Measurements from ENCODE around the gene WNT3. TPM values are rescaled to one million over a fixed set of nuclear protein-coding genes. Genes with fewer than 3 reads are reported as not detected.
"Not testable (repeated sequence)": the region's sequence is repeated elsewhere in the genome, so short reads cannot be mapped to it uniquely, and the experiment has no call there.

WNT3 gene
- total RNA-seq, 2 donors from 2014 or later = 0.20 to 0.29 TPM

- H3K27me3 Mint-ChIP-seq = no peaks in the 10 kb centered on the region
- peak overlapping the region; percentile 62 for H3K4me3 Mint-ChIP-seq
- H3K9me3 Mint-ChIP-seq = no peaks in the 10 kb centered on the region
- no peak for DNase-seq (ENCODE audit: low spot score)
- ATAC-seq = no peak
- H3K36me3 Mint-ChIP-seq = no peaks in the 10 kb centered on the region
- H3K4me1 Mint-ChIP-seq (ENCODE audit: low read depth in 2 of 2) = peaks cover 12 to 17% of the 10 kb centered on the region in 2 donors
- H3K27ac Mint-ChIP-seq = no peak overlapping the region
These were observed 48.7 kb downstream of the WNT3 start for GRCh38 chr17:46769531-46770438.

- H3K27ac Mint-ChIP-seq; H3K27me3 Mint-ChIP-seq; H3K36me3 Mint-ChIP-seq; H3K4me3 Mint-ChIP-seq; ATAC-seq; DNase-seq (ENCODE audit: low spot score); H3K9me3 Mint-ChIP-seq: not testable (repeated sequence)
- H3K4me1 Mint-ChIP-seq (ENCODE audit: low read depth in 2 of 2) = peaks cover 12 to 16% of the 10 kb centered on the region in 2 donors
These were observed 49.6 kb downstream of the WNT3 start for GRCh38 chr17:46768896-46769295.

- no peaks in the 10 kb centered on the region for H3K27me3 Mint-ChIP-seq
- no peaks in the 10 kb centered on the region for H3K9me3 Mint-ChIP-seq
- H3K36me3 Mint-ChIP-seq = no peaks in the 10 kb centered on the region
- ATAC-seq (no peak), DNase-seq (ENCODE audit: low spot score) (no peak)
- H3K27ac Mint-ChIP-seq = no peak overlapping the region
- no peak overlapping the region for H3K4me3 Mint-ChIP-seq
- peaks cover 8 to 12% of the 10 kb centered on the region in 2 donors for H3K4me1 Mint-ChIP-seq (ENCODE audit: low read depth in 2 of 2)
These were observed 50.0 kb downstream of the WNT3 start for GRCh38 chr17:46768540-46768870.

- peak; percentile 32 for DNase-seq (ENCODE audit: low spot score)
- no peak overlapping the region for H3K27ac Mint-ChIP-seq
These were observed 51.7 kb downstream of the WNT3 start for GRCh38 chr17:46766493-46767491.

GRCh38 chr17:46765453-46765852 lies 53.0 kb downstream of the WNT3 start:
- ATAC-seq (peak in 1 of 2 donors; percentile 18), DNase-seq (ENCODE audit: low spot score) (peak; percentile 60)
- peak overlapping the region in 1 of 2 donors; percentile 74 for H3K27ac Mint-ChIP-seq
- no peaks in the 10 kb centered on the region for H3K36me3 Mint-ChIP-seq
- H3K4me3 Mint-ChIP-seq = no peak overlapping the region
- peaks cover 0 to 5% of the 10 kb centered on the region in 2 donors for H3K4me1 Mint-ChIP-seq (ENCODE audit: low read depth in 2 of 2)
- no peaks in the 10 kb centered on the region for H3K27me3 Mint-ChIP-seq
- no peaks in the 10 kb centered on the region for H3K9me3 Mint-ChIP-seq

More at GRCh38 chr17:46766493-46767491, 51.7 kb downstream of the WNT3 start:
- Mint-ChIP-seq H3K4me1 (ENCODE audit: low read depth in 2 of 2) (peaks cover 0 to 5% of the 10 kb centered on the region in 2 donors), H3K36me3 (no peaks in the 10 kb centered on the region), H3K9me3 (no peaks in the 10 kb centered on the region), H3K27me3 (no peaks in the 10 kb centered on the region), H3K4me3 (no peak overlapping the region)
- no peak for ATAC-seq

- no peaks in the 10 kb centered on the region for H3K9me3 Mint-ChIP-seq
- peak overlapping the region in 1 of 2 donors; percentile 74 for H3K27ac Mint-ChIP-seq
- peaks cover 0 to 5% of the 10 kb centered on the region in 2 donors for H3K4me1 Mint-ChIP-seq (ENCODE audit: low read depth in 2 of 2)
- no peaks in the 10 kb centered on the region for H3K27me3 Mint-ChIP-seq
- ATAC-seq (no peak), DNase-seq (ENCODE audit: low spot score) (peak; percentile 53)
- no peak overlapping the region for H3K4me3 Mint-ChIP-seq
- no peaks in the 10 kb centered on the region for H3K36me3 Mint-ChIP-seq
These were observed 53.6 kb downstream of the WNT3 start for GRCh38 chr17:46764709-46765401.

GRCh38 chr17:46764000-46764708 lies 54.3 kb downstream of the WNT3 start:
- Mint-ChIP-seq H3K27me3 (no peaks in the 10 kb centered on the region), H3K36me3 (no peaks in the 10 kb centered on the region), H3K27ac (no peak overlapping the region), H3K4me1 (ENCODE audit: low read depth in 2 of 2) (peaks cover 0 to 3% of the 10 kb centered on the region in 2 donors), H3K9me3 (no peaks in the 10 kb centered on the region), H3K4me3 (no peak overlapping the region)
- peak; percentile 53 for DNase-seq (ENCODE audit: low spot score)
- ATAC-seq = no peak

GRCh38 chr17:46763416-46763815 lies 55.1 kb downstream of the WNT3 start:
- Mint-ChIP-seq H3K36me3 (no peaks in the 10 kb centered on the region), H3K4me1 (ENCODE audit: low read depth in 2 of 2) (peaks cover 0 to 3% of the 10 kb centered on the region in 2 donors), H3K27ac (no peak overlapping the region), H3K27me3 (no peaks in the 10 kb centered on the region), H3K9me3 (no peaks in the 10 kb centered on the region), H3K4me3 (no peak overlapping the region)
- no peak for ATAC-seq
- DNase-seq (ENCODE audit: low spot score) = peak; percentile 10

- Mint-ChIP-seq H3K27me3 (no peaks in the 10 kb centered on the region), H3K36me3 (peaks cover 17% of the 10 kb centered on the region), H3K27ac (no peak overlapping the region), H3K4me1 (ENCODE audit: low read depth in 2 of 2) (peaks cover 0 to 21% of the 10 kb centered on the region in 2 donors), H3K9me3 (no peaks in the 10 kb centered on the region), H3K4me3 (no peak overlapping the region)
- DNase-seq (ENCODE audit: low spot score) = no peak
- ATAC-seq = no peak
These were observed 59.4 kb downstream of the WNT3 start for GRCh38 chr17:46759141-46759540.

- no peak overlapping the region for H3K4me3 Mint-ChIP-seq
These were observed 59.9 kb downstream of the WNT3 start for GRCh38 chr17:46758614-46759013.

GRCh38 chr17:46757588-46757987 lies 60.9 kb downstream of the WNT3 start:
- not testable (repeated sequence) for H3K27ac Mint-ChIP-seq; H3K4me3 Mint-ChIP-seq; DNase-seq (ENCODE audit: low spot score); H3K9me3 Mint-ChIP-seq; ATAC-seq; H3K27me3 Mint-ChIP-seq
- Mint-ChIP-seq H3K4me1 (ENCODE audit: low read depth in 2 of 2) (peaks cover 0 to 21% of the 10 kb centered on the region in 2 donors), H3K36me3 (peaks cover 17% of the 10 kb centered on the region)

More at GRCh38 chr17:46758614-46759013, 59.9 kb downstream of the WNT3 start:
- H3K9me3 Mint-ChIP-seq = no peaks in the 10 kb centered on the region
- peaks cover 17% of the 10 kb centered on the region for H3K36me3 Mint-ChIP-seq
- ATAC-seq = no peak
- DNase-seq (ENCODE audit: low spot score) = no peak
- no peak overlapping the region for H3K27ac Mint-ChIP-seq
- no peaks in the 10 kb centered on the region for H3K27me3 Mint-ChIP-seq
- peaks cover 0 to 21% of the 10 kb centered on the region in 2 donors for H3K4me1 Mint-ChIP-seq (ENCODE audit: low read depth in 2 of 2)

GRCh38 chr17:46756861-46757260 lies 61.6 kb downstream of the WNT3 start:
- no peak overlapping the region for H3K4me3 Mint-ChIP-seq
- no peaks in the 10 kb centered on the region for H3K27me3 Mint-ChIP-seq
- H3K36me3 Mint-ChIP-seq = peaks cover 17% of the 10 kb centered on the region
- H3K4me1 Mint-ChIP-seq (ENCODE audit: low read depth in 2 of 2) = peaks cover 0 to 21% of the 10 kb centered on the region in 2 donors
- no peak for DNase-seq (ENCODE audit: low spot score)
- no peak for ATAC-seq
- no peaks in the 10 kb centered on the region for H3K9me3 Mint-ChIP-seq
- peak overlapping the region in 1 of 2 donors; percentile 66 for H3K27ac Mint-ChIP-seq

Measured in natural killer cell treated with Interleukin-12 subunit alpha and Interleukin-12 subunit beta and Interleukin-15 and Interleukin-18, amount 100 ng/mL, for 72 hours (primary cell).